PC-3 (cell line): ENCODE data around the gene NOX3. TPM values are rescaled to one million over a fixed set of nuclear protein-coding genes. Genes with fewer than 3 reads are reported as not detected.

ENCODE experiments used
- ATAC-seq: fragments of 200-7000 bp; cut with Tn5 transposase; 2 replicates; pipeline ENCODE4 v1.9.1; 2020; ENCODE audit warnings: mild to moderate bottlenecking, moderate library complexity
- BruUV-seq: library from RNA; stranded (reverse); fragments of 400-500 nt; replicated peaks from 2 replicates; lab custom pipeline; 2021; lab: Mats Ljungman, UMichigan
- CTCF ChIA-PET: fragments of 300-600 bp; sonication (Branson Sonifier 250); formaldehyde crosslinking; loops from one replicate; lab custom pipeline; 2022; ENCODE audit warnings: antibody characterized with exemption; lab: Charles Lee
- POLR2A ChIA-PET: fragments of 300-600 bp; sonication (Branson Sonifier 250); formaldehyde crosslinking; loops from one replicate; lab custom pipeline; 2022; ENCODE audit warnings: antibody characterized with exemption; ENCODE audit not compliant: unreplicated experiment; lab: Charles Lee
- DNase-seq: peaks from one replicate; pipeline ENCODE4 v3.0.0-alpha.2; 2015
- H2AFZ ChIP-seq: fragments of 300-600 bp; sonication (generic); 2 replicates; pipeline ENCODE4 v1.6.0; 2016; ENCODE audit warnings: antibody characterized with exemption, low read length
- H3F3A ChIP-seq: fragments of 300-600 bp; sonication (generic); one replicate; pipeline ENCODE4 v1.6.0; 2017; ENCODE audit warnings: antibody characterized with exemption, low read length, control low read depth, mild to moderate bottlenecking; ENCODE audit not compliant: unreplicated experiment
- H3K27ac ChIP-seq: fragments of 300-600 bp; sonication (generic); 2 replicates; pipeline ENCODE4 v1.5.1; 2016; ENCODE audit warnings: mild to moderate bottlenecking, low read length
- H3K27me3 ChIP-seq: fragments of 300-600 bp; sonication (generic); 2 replicates; pipeline ENCODE4 v1.6.1; 2016; ENCODE audit warnings: low read length, mixed read lengths
- H3K36me3 ChIP-seq: fragments of 300-600 bp; sonication (generic); 2 replicates; pipeline ENCODE4 v1.6.1; 2016; ENCODE audit warnings: low read depth, mixed run types, low read length, mixed read lengths
- H3K4me1 ChIP-seq: fragments of 300-600 bp; sonication (generic); 2 replicates; pipeline ENCODE4 v1.5.1; 2016; ENCODE audit warnings: low read length; ENCODE audit not compliant: insufficient read depth
- H3K4me2 ChIP-seq: fragments of 300-600 bp; sonication (generic); 2 replicates; pipeline ENCODE4 v1.6.0; 2016; ENCODE audit warnings: low read length
- H3K4me3 ChIP-seq: fragments of 300-600 bp; sonication (generic); 2 replicates; pipeline ENCODE4 v1.5.1; 2016; ENCODE audit warnings: mild to moderate bottlenecking, low read length, mixed read lengths
- H3K79me2 ChIP-seq: fragments of 300-600 bp; sonication (generic); 2 replicates; pipeline ENCODE4 v1.6.1; 2017; ENCODE audit warnings: low read length, mixed read lengths
- H3K9ac ChIP-seq: fragments of 300-600 bp; sonication (generic); 2 replicates; pipeline ENCODE4 v1.6.0; 2016; ENCODE audit warnings: mild to moderate bottlenecking, low read length
- H3K9me2 ChIP-seq: fragments of 300-600 bp; sonication (generic); replicated peaks from 2 replicates; pipeline ENCODE4 v1.6.1; 2016; ENCODE audit warnings: mixed run types, low read length, mixed read lengths
- H3K9me3 ChIP-seq: fragments of 300-600 bp; sonication (generic); 2 replicates; pipeline ENCODE4 v1.6.1; 2016; ENCODE audit warnings: low read length, mixed read lengths
- H4K20me1 ChIP-seq: fragments of 300-600 bp; sonication (generic); 2 replicates; pipeline ENCODE4 v1.6.1; 2016; ENCODE audit warnings: low read length, mixed read lengths
- EZH2 ChIP-seq: fragments of 300-600 bp; sonication (generic); IDR thresholded peaks from one replicate; pipeline ENCODE4 v1.6.1; 2017; ENCODE audit warnings: antibody characterized with exemption, mild to moderate bottlenecking, low read length; ENCODE audit not compliant: unreplicated experiment
- EZH2phosphoT487 ChIP-seq: fragments of 300-600 bp; sonication (generic); IDR thresholded peaks from 2 replicates; pipeline ENCODE4 v1.6.1; 2018; ENCODE audit warnings: mild to moderate bottlenecking, antibody characterized with exemption, low read length, borderline replicate concordance
- intact Hi-C: fragments of 100-400 bp; cut with micrococcal nuclease; formaldehyde crosslinking; loops from 2 replicates; pipeline ENCODE4 v1.9.0; 2023
- total RNA-seq: library from RNA; depleted of rRNA; stranded (reverse); fragments of >200 nt; gene quantifications from 2 replicates; pipeline ENCODE4 v1.2.3, GENCODE V29; 2014
- TF ChIP-seq, protein P1 (sequence below): fragments of 300-600 bp; sonication (generic); conservative IDR thresholded peaks from 2 replicates; pipeline ENCODE4 v1.5.1; 2017; ENCODE audit warnings: antibody characterized with exemption, low read depth, mild to moderate bottlenecking, low read length

NOX3 gene
- total RNA-seq, 1 experiment from 2014 or later: not detected

DNA sequence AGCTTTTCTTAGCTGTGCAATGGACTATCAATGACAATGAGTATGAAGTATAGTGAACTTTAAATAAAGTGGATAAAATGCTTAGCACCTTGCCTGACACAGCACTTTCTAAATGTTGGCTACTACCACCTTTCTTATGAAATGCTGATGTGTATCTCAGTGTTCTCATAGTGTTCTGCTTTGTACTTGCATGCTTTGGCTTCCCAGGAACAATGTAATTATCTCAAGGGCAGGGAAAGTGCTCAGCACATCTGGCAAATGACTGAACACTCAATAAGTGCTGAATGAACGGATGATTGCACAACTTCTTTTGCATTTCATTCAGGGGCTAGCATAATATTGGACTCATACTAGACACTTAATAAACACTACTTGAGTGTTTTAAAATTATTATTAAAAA, 28.2 kb upstream of the NOX3 start:
- intact Hi-C loops: no loop called here
- H3K4me3 ChIP-seq: no peak overlapping the region
- no peaks in the 10 kb centered on the region for H3K27me3 ChIP-seq
- no peak overlapping the region for H3K4me2 ChIP-seq
- H3K36me3 ChIP-seq: no peaks in the 10 kb centered on the region
- H2AFZ ChIP-seq: no peak overlapping the region
- H3K9me3 ChIP-seq: no peaks in the 10 kb centered on the region
- no peaks in the 10 kb centered on the region for H3K9me2 ChIP-seq
- H3K79me2 ChIP-seq: no peaks in the 10 kb centered on the region
- POLR2A ChIA-PET: no interaction called here
- no TSS peak for BruUV-seq
- TF ChIP-seq EZH2 (no peak), EZH2phosphoT487 (no peak)
- TF ChIP-seq, protein P1, sequence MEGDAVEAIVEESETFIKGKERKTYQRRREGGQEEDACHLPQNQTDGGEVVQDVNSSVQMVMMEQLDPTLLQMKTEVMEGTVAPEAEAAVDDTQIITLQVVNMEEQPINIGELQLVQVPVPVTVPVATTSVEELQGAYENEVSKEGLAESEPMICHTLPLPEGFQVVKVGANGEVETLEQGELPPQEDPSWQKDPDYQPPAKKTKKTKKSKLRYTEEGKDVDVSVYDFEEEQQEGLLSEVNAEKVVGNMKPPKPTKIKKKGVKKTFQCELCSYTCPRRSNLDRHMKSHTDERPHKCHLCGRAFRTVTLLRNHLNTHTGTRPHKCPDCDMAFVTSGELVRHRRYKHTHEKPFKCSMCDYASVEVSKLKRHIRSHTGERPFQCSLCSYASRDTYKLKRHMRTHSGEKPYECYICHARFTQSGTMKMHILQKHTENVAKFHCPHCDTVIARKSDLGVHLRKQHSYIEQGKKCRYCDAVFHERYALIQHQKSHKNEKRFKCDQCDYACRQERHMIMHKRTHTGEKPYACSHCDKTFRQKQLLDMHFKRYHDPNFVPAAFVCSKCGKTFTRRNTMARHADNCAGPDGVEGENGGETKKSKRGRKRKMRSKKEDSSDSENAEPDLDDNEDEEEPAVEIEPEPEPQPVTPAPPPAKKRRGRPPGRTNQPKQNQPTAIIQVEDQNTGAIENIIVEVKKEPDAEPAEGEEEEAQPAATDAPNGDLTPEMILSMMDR: no peak
- H3K4me1 ChIP-seq: no peaks in the 10 kb centered on the region
- H4K20me1 ChIP-seq: no peaks in the 10 kb centered on the region
- ATAC-seq (no peak), DNase-seq (no peak)
- no peak overlapping the region for H3K9ac ChIP-seq
- no peak overlapping the region for H3K27ac ChIP-seq
- no peaks in the 10 kb centered on the region for H3F3A ChIP-seq
- CTCF ChIA-PET: no interaction called here

DNA sequence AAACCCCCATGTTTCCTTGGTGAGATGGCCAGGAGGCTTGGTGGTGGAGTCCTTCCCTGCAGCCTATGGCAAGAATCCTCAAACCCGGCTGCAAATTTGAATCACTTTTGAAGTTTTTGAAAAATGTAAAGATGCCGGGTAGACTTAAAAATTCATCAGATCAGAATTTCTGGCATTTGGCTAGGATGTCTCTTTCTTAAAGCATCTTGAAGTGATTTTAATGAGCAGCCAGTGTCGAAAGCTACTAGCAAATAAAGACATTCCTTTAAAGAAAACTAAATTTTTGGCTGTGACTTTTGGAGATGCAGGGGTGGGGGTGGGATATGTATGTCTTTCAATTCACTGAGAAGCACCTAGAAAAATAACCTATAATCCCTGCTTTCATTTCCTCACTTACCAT, 25.6 kb upstream of the NOX3 start:
- BruUV-seq: no TSS peak
- H3K9ac ChIP-seq: no peak overlapping the region
- CTCF ChIA-PET: no interaction called here
- no peaks in the 10 kb centered on the region for H3K79me2 ChIP-seq
- no peak for ATAC-seq
- DNase-seq: no peak
- no peak overlapping the region for H3K4me3 ChIP-seq
- TF ChIP-seq EZH2: no peak
- TF ChIP-seq, protein P1: no peak
- no peak for TF ChIP-seq EZH2phosphoT487
- POLR2A ChIA-PET: interaction anchor here (0.6 kb wide), 1 partner anchor 971 kb away, joined by 3 read pairs; the partner anchor contains the start of gene CNKSR3
- H3K4me2 ChIP-seq: no peak overlapping the region
- no peaks in the 10 kb centered on the region for H3K4me1 ChIP-seq
- no peaks in the 10 kb centered on the region for H4K20me1 ChIP-seq
- no peaks in the 10 kb centered on the region for H3F3A ChIP-seq
- H3K27me3 ChIP-seq: no peaks in the 10 kb centered on the region
- no peak overlapping the region for H2AFZ ChIP-seq
- no peaks in the 10 kb centered on the region for H3K36me3 ChIP-seq
- no peak overlapping the region for H3K27ac ChIP-seq
- no peaks in the 10 kb centered on the region for H3K9me3 ChIP-seq
- intact Hi-C loops: no loop called here
- H3K9me2 ChIP-seq: no peaks in the 10 kb centered on the region

DNA sequence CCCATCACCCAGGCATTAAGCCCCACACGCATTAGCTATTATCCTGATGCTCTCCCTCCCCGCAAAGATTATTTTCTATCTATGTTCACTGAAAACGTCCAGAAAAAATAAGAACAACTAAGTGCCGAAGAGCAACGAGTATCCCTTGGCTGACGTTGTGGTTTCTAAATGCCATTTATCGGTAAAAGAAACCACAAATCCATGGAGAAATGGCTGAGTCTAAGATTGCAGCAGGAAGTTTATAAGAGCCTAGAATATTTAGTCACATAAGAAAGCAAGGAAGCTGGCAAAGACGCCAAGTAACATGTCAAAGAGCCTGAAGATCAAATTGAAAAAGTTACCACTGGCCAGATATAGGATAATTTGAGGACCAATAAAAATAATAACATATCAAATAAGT, 18.1 kb upstream of the NOX3 start:
- CTCF ChIA-PET: no interaction called here
- no peak overlapping the region for H3K4me3 ChIP-seq

More for the DNA sequence above, 18.1 kb upstream of the NOX3 start:
- H3K27ac ChIP-seq: no peak overlapping the region
- no peaks in the 10 kb centered on the region for H3F3A ChIP-seq
- TF ChIP-seq EZH2phosphoT487 (no peak), EZH2 (no peak)
- TF ChIP-seq, protein P1: no peak
- H3K9me3 ChIP-seq: no peaks in the 10 kb centered on the region
- H3K4me1 ChIP-seq: no peaks in the 10 kb centered on the region
- ATAC-seq: no peak
- BruUV-seq: no TSS peak
- H3K4me2 ChIP-seq: no peak overlapping the region
- H2AFZ ChIP-seq: no peak overlapping the region
- no peak overlapping the region for H3K9ac ChIP-seq
- POLR2A ChIA-PET: no interaction called here
- no peaks in the 10 kb centered on the region for H3K9me2 ChIP-seq
- no peak for DNase-seq
- H3K79me2 ChIP-seq: no peaks in the 10 kb centered on the region
- H4K20me1 ChIP-seq: no peaks in the 10 kb centered on the region
- intact Hi-C loops: no loop called here
- H3K27me3 ChIP-seq: no peaks in the 10 kb centered on the region
- no peaks in the 10 kb centered on the region for H3K36me3 ChIP-seq
